ENCODE measurements around the gene ZNF396. TPM values are rescaled to one million over a fixed set of nuclear protein-coding genes. Genes with fewer than 3 reads are reported as not detected.

The ZNF396 gene
- total RNA-seq, 1 donor from 2014 or later, result 2.2 TPM

DNA sequence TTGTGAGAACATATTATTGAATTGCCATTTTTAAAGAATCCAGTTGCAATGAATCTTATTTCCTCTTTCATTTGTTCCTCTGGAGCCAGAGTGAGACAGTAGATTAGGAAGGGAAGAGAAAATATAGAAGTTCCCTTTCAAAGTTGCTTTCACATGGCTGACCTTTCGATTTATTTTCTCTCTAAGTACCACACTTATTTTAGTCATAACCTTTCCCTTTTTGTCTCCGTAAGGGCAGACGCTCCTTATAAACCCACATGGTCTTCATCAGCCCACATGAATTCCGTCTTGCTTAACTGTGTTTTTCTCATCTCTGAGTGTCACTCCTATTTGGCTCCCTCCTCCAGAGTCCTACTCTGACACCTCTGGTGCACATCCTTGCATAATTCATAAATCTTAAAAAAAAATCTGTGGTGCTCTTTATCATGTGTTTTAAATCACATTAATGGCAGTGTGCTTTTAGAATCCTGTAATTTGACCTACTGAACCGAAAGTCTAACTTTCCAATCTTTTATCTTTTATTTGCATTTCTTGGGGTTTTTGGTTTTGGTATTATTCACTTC, 38.5 kb upstream of the ZNF396 start:
- no peaks in the 10 kb centered on the region for H3K27me3 ChIP-seq
- H3K36me3 Mint-ChIP-seq, result no peaks in the 10 kb centered on the region
- no peaks in the 10 kb centered on the region for H4K20me1 ChIP-seq (ENCODE audit: low read depth)
- H3K4me1 Mint-ChIP-seq, result peaks cover 3% of the 10 kb centered on the region
- H3K27ac ChIP-seq, result no peak overlapping the region
- H3K9me3 Mint-ChIP-seq, result peaks cover 11% of the 10 kb centered on the region
- no peak overlapping the region for H2AFZ ChIP-seq (replicated peaks)
- no peaks in the 10 kb centered on the region for H3K79me2 ChIP-seq (ENCODE audit: low read depth)
- no peaks in the 10 kb centered on the region for H3K4me1 ChIP-seq
- H3K4me3 ChIP-seq, result no peak overlapping the region
- no peak overlapping the region for H3K27ac Mint-ChIP-seq
- H3K9ac ChIP-seq, result no peak overlapping the region
- H3K4me3 Mint-ChIP-seq, result no peak overlapping the region
- peaks cover 4% of the 10 kb centered on the region for H3K27me3 Mint-ChIP-seq (ENCODE audit: insufficient read depth, low read depth)
- no peaks in the 10 kb centered on the region for H3F3A ChIP-seq (ENCODE audit: low read depth)
- H3K9me3 ChIP-seq (ENCODE audit: low read depth), result peaks cover 5% of the 10 kb centered on the region
- H3K36me3 ChIP-seq, result no peaks in the 10 kb centered on the region
- DNase-seq (ENCODE audit: low spot score), result no peak
- H3K4me2 ChIP-seq, result no peak overlapping the region
- TF ChIP-seq EZH2phosphoT487 (IDR thresholded peaks at IDR 0.05), result no peak
- TF ChIP-seq, protein P1, sequence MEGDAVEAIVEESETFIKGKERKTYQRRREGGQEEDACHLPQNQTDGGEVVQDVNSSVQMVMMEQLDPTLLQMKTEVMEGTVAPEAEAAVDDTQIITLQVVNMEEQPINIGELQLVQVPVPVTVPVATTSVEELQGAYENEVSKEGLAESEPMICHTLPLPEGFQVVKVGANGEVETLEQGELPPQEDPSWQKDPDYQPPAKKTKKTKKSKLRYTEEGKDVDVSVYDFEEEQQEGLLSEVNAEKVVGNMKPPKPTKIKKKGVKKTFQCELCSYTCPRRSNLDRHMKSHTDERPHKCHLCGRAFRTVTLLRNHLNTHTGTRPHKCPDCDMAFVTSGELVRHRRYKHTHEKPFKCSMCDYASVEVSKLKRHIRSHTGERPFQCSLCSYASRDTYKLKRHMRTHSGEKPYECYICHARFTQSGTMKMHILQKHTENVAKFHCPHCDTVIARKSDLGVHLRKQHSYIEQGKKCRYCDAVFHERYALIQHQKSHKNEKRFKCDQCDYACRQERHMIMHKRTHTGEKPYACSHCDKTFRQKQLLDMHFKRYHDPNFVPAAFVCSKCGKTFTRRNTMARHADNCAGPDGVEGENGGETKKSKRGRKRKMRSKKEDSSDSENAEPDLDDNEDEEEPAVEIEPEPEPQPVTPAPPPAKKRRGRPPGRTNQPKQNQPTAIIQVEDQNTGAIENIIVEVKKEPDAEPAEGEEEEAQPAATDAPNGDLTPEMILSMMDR (IDR thresholded peaks at IDR 0.05), result no peak
- no peak for TF ChIP-seq EZH2 (IDR thresholded peaks at IDR 0.05)

DNA sequence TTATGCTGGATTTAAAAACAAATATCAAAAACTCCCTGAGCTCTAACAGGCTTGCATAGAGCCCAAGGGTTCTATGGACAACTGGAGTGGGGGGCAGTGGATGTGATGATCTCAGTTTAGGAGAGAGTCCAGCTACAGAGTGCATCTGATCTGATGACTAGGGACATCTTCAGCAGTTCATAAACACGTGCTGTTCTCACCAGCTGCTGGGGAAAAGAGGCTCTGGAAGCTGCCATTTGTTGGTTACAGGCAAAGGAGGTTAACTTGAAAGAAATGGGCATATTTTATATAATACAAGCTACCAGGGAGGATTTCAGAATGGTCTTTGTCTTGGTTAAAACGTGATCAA, 36.0 kb upstream of the ZNF396 start:
- H3K4me1 ChIP-seq, result no peaks in the 10 kb centered on the region
- H2AFZ ChIP-seq (replicated peaks), result no peak overlapping the region
- no peaks in the 10 kb centered on the region for H3F3A ChIP-seq (ENCODE audit: low read depth)
- peaks cover 4% of the 10 kb centered on the region for H3K4me1 Mint-ChIP-seq
- no peak overlapping the region for H3K27ac Mint-ChIP-seq
- TF ChIP-seq, protein P1 (IDR thresholded peaks at IDR 0.05), result no peak
- no peak for TF ChIP-seq EZH2 (IDR thresholded peaks at IDR 0.05)
- TF ChIP-seq EZH2phosphoT487 (IDR thresholded peaks at IDR 0.05), result no peak
- no peak overlapping the region for H3K4me2 ChIP-seq
- H3K36me3 Mint-ChIP-seq, result no peaks in the 10 kb centered on the region
- peaks cover 4% of the 10 kb centered on the region for H3K27me3 Mint-ChIP-seq (ENCODE audit: insufficient read depth, low read depth)
- H4K20me1 ChIP-seq (ENCODE audit: low read depth), result no peaks in the 10 kb centered on the region
- H3K9ac ChIP-seq, result no peak overlapping the region
- H3K9me3 ChIP-seq (ENCODE audit: low read depth), result peaks cover 5% of the 10 kb centered on the region
- H3K4me3 Mint-ChIP-seq, result no peak overlapping the region
- no peaks in the 10 kb centered on the region for H3K27me3 ChIP-seq
- H3K36me3 ChIP-seq, result no peaks in the 10 kb centered on the region
- H3K27ac ChIP-seq, result no peak overlapping the region
- no peak overlapping the region for H3K4me3 ChIP-seq
- H3K79me2 ChIP-seq (ENCODE audit: low read depth), result no peaks in the 10 kb centered on the region
- H3K9me3 Mint-ChIP-seq, result peaks cover 11% of the 10 kb centered on the region
- DNase-seq (ENCODE audit: low spot score), result no peak

DNA sequence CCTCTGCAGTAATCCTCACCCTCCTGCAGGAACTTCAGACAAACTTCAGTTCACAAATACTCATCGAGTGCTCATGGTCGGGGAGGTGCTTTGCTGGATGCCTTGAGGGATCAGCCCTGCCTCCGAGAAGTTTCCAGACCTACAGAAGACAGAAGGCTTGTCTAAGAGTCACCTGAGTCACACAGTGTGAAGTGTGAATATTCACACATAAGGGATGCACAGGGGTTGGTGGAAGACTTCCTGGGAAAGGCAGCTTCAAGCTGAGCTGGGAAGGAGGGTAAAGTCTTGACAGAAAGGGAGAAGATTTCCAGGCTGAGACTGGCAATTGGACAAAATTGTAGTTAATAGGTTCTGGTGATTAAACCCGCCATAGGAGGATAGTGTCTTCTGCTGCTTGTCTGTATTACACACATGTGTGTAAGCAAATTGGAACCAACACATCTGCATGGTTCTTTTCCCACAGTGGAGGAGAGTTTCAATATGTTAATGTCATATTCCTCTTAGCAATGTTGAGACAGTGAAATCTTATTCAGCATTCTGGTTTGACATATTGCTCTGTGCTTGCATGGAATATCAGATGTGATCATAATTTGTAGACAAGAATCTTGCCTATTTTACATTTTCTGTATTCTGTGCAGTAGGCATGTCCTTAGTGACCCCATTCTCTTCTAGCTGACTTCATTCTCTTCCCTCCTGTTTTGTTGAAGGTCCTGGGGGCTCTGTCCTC, 34.7 kb upstream of the ZNF396 start:
- no peaks in the 10 kb centered on the region for H3K9me3 Mint-ChIP-seq
- no peaks in the 10 kb centered on the region for H3F3A ChIP-seq (ENCODE audit: low read depth)
- no peak overlapping the region for H3K27ac Mint-ChIP-seq
- TF ChIP-seq, protein P1 (IDR thresholded peaks at IDR 0.05), result no peak
- TF ChIP-seq EZH2 (IDR thresholded peaks at IDR 0.05) (no peak), EZH2phosphoT487 (IDR thresholded peaks at IDR 0.05) (no peak)
- H3K4me2 ChIP-seq, result no peak overlapping the region
- peaks cover 6% of the 10 kb centered on the region for H3K4me1 Mint-ChIP-seq
- H4K20me1 ChIP-seq (ENCODE audit: low read depth), result no peaks in the 10 kb centered on the region
- H3K27me3 ChIP-seq, result no peaks in the 10 kb centered on the region
- no peak for DNase-seq (ENCODE audit: low spot score)
- no peak overlapping the region for H2AFZ ChIP-seq (replicated peaks)
- H3K9ac ChIP-seq, result no peak overlapping the region
- H3K4me3 ChIP-seq, result no peak overlapping the region
- no peak overlapping the region for H3K27ac ChIP-seq
- H3K9me3 ChIP-seq (ENCODE audit: low read depth), result no peaks in the 10 kb centered on the region
- H3K4me1 ChIP-seq, result no peaks in the 10 kb centered on the region
- H3K27me3 Mint-ChIP-seq (ENCODE audit: insufficient read depth, low read depth), result peaks cover 4% of the 10 kb centered on the region
- no peaks in the 10 kb centered on the region for H3K36me3 Mint-ChIP-seq
- no peak overlapping the region for H3K4me3 Mint-ChIP-seq
- H3K36me3 ChIP-seq, result no peaks in the 10 kb centered on the region
- H3K79me2 ChIP-seq (ENCODE audit: low read depth), result no peaks in the 10 kb centered on the region

All from neural progenitor cell (in vitro differentiated cells).